Thoracic aorta (tissue), 2 donors: ENCODE results near the gene SGCE. TPM values are rescaled to one million over a fixed set of nuclear protein-coding genes. Genes with fewer than 3 reads are reported as not detected.

Experiments used
- ATAC-seq: fragments of 150-250 bp; one replicate; pipeline ENCODE4 v1.8.0; 2017; ENCODE audit warnings: low read depth; ENCODE audit not compliant: insufficient number of reproducible peaks, low FRiP score
- DNase-seq: peaks from one replicate; pipeline ENCODE4 v3.0.0-alpha.2; 2020; ENCODE audit warnings: low spot score
- H3K27ac ChIP-seq, 2 donors: fragments of 200-600 bp; sonication (generic); 1 replicate in 1 of 2; 2 replicates in 1 of 2; pipeline ENCODE4 v1.5.1; 2016; ENCODE audit warnings: mild to moderate bottlenecking in 2 of 2, moderate library complexity in 2 of 2
- H3K27me3 ChIP-seq: fragments of 200-600 bp; sonication (generic); replicated peaks from 2 replicates; pipeline ENCODE4 v1.6.0; 2016; ENCODE audit warnings: mild to moderate bottlenecking; ENCODE audit not compliant: insufficient read depth
- H3K36me3 ChIP-seq: fragments of 200-600 bp; sonication (generic); one replicate; pipeline ENCODE4 v1.5.1; 2016
- H3K4me1 ChIP-seq, 2 donors: fragments of 200-600 bp; sonication (generic); 1 replicate in 1 of 2; 2 replicates in 1 of 2; pipeline versions ENCODE4 v1.5.1 to v1.6.0; 2016; ENCODE audit warnings: low read depth in 2 of 2, mild to moderate bottlenecking in 1 of 2; ENCODE audit not compliant: control insufficient read depth in 1 of 2
- H3K4me3 ChIP-seq: fragments of 200-600 bp; sonication (generic); 2 replicates; pipeline ENCODE4 v1.5.1; 2016; ENCODE audit warnings: mild to moderate bottlenecking
- H3K9me3 ChIP-seq: fragments of 200-600 bp; sonication (generic); 2 replicates; pipeline ENCODE4 v1.5.1; 2016
- CTCF ChIP-seq: fragments of 200-600 bp; sonication (generic); IDR thresholded peaks from one replicate; pipeline ENCODE4 v1.5.1; 2019; ENCODE audit warnings: antibody characterized with exemption
- total RNA-seq, 2 donors: library from RNA; depleted of rRNA; stranded (reverse); fragments of >200 nt; gene quantifications; one replicate each; pipeline versions ENCODE4 v1.1.0 to v1.2.3, GENCODE V29; 2016

The SGCE gene
- total RNA-seq, 2 donors from 2014 or later = 106 to 131 TPM

GRCh38 chr7:94584113-94584512 is 71.8 kb downstream of the SGCE start:
- H3K36me3 ChIP-seq = no peaks in the 10 kb centered on the region
- no peak overlapping the region for H3K4me3 ChIP-seq
- H3K9me3 ChIP-seq = no peaks in the 10 kb centered on the region
- DNase-seq = no peak
- ATAC-seq = no peak
- no peak overlapping the region for H3K27ac ChIP-seq
- H3K4me1 ChIP-seq = no peaks in the 10 kb centered on the region
- no peaks in the 10 kb centered on the region for H3K27me3 ChIP-seq
- no peak for TF ChIP-seq CTCF

GRCh38 chr7:94580601-94581000 is 75.3 kb downstream of the SGCE start:
- Histone ChIP-seq H3K27ac (no peak overlapping the region), H3K9me3 (no peaks in the 10 kb centered on the region), H3K4me3 (no peak overlapping the region), H3K27me3 (no peaks in the 10 kb centered on the region), H3K4me1 (no peaks in the 10 kb centered on the region), H3K36me3 (peaks cover 3% of the 10 kb centered on the region)
- DNase-seq (no peak), ATAC-seq (no peak)
- no peak for TF ChIP-seq CTCF

GRCh38 chr7:94579470-94579869 is 76.5 kb downstream of the SGCE start:
- H3K9me3 ChIP-seq = peaks cover 9% of the 10 kb centered on the region
- no peaks in the 10 kb centered on the region for H3K27me3 ChIP-seq
- ATAC-seq (no peak), DNase-seq (no peak)
- H3K36me3 ChIP-seq = peaks cover 3% of the 10 kb centered on the region
- H3K4me1 ChIP-seq = no peaks in the 10 kb centered on the region
- TF ChIP-seq CTCF = no peak
- H3K27ac ChIP-seq = no peak overlapping the region
- no peak overlapping the region for H3K4me3 ChIP-seq

- Histone ChIP-seq H3K9me3 (peaks cover 9% of the 10 kb centered on the region), H3K27ac (no peak overlapping the region), H3K36me3 (peaks cover 3% of the 10 kb centered on the region), H3K4me1 (no peaks in the 10 kb centered on the region), H3K27me3 (no peaks in the 10 kb centered on the region), H3K4me3 (no peak overlapping the region)
- DNase-seq = no peak
- ATAC-seq = no peak
- TF ChIP-seq CTCF = no peak
Observed at GRCh38 chr7:94578614-94579013, 77.3 kb downstream of the SGCE start.

GRCh38 chr7:94577357-94577756 is 78.6 kb downstream of the SGCE start:
- Histone ChIP-seq H3K36me3 (peaks cover 3% of the 10 kb centered on the region), H3K4me3 (no peak overlapping the region)
- no peak for ATAC-seq

More at GRCh38 chr7:94577357-94577756, 78.6 kb downstream of the SGCE start:
- no peak for TF ChIP-seq CTCF
- no peak overlapping the region for H3K27ac ChIP-seq
- H3K4me1 ChIP-seq = no peaks in the 10 kb centered on the region
- H3K27me3 ChIP-seq = no peaks in the 10 kb centered on the region
- H3K9me3 ChIP-seq = peaks cover 17% of the 10 kb centered on the region
- no peak for DNase-seq
